Hepatocyte (in vitro differentiated cells): Measurements from ENCODE around the gene SH3GL2.

Experiments
- EZH2phosphoT487 ChIP-seq: fragments of 200-600 bp; sonication (generic); IDR thresholded peaks from one replicate; pipeline ENCODE4 v1.6.1; 2018; ENCODE audit warnings: antibody characterized with exemption, mild to moderate bottlenecking, low read depth, moderate library complexity; ENCODE audit not compliant: unreplicated experiment, severe bottlenecking
- TF ChIP-seq, protein P1 (sequence below): fragments of 200-600 bp; sonication (generic); IDR thresholded peaks from 2 replicates; pipeline ENCODE4 v1.5.1; 2016; ENCODE audit warnings: antibody characterized with exemption, mild to moderate bottlenecking; ENCODE audit not compliant: poor library complexity

DNA sequence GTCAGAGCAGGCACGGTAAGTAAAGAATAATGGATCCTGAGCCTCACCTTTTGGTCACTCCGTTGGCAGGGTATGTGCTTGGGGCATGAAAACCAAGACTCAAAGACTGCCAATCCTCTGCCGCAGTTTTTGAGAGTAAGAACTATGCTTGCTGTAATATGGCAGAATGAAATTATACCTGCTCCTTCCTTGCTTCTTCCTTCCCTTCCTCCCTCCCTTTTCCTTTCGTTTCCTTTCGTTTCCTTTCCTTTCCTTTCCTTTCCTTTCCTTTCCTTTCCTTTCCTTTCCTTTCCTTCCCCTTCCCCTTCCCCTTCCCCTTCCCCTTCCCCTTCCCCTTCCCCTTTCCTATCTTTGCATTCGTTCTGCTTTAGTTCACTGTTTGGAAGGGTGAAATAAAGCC is 43.9 kb downstream of the SH3GL2 start:
- TF ChIP-seq, protein P1, sequence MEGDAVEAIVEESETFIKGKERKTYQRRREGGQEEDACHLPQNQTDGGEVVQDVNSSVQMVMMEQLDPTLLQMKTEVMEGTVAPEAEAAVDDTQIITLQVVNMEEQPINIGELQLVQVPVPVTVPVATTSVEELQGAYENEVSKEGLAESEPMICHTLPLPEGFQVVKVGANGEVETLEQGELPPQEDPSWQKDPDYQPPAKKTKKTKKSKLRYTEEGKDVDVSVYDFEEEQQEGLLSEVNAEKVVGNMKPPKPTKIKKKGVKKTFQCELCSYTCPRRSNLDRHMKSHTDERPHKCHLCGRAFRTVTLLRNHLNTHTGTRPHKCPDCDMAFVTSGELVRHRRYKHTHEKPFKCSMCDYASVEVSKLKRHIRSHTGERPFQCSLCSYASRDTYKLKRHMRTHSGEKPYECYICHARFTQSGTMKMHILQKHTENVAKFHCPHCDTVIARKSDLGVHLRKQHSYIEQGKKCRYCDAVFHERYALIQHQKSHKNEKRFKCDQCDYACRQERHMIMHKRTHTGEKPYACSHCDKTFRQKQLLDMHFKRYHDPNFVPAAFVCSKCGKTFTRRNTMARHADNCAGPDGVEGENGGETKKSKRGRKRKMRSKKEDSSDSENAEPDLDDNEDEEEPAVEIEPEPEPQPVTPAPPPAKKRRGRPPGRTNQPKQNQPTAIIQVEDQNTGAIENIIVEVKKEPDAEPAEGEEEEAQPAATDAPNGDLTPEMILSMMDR: no peak
- TF ChIP-seq EZH2phosphoT487: no peak
